MCF 10A (cell line): ENCODE results near the gene COG5. TPM values are rescaled to one million over a fixed set of nuclear protein-coding genes. Genes with fewer than 3 reads are reported as not detected.
"Not testable (repeated sequence)": the region's sequence is repeated elsewhere in the genome, so short reads cannot be mapped to it uniquely, and the experiment has no call there.

Experiments
- BruUV-seq: library from RNA; stranded (reverse); fragments of 400-500 nt; replicated peaks from 2 replicates; lab custom pipeline; 2021; lab: Mats Ljungman, UMichigan
- CTCF ChIA-PET: fragments of 300-600 bp; sonication (Branson Sonifier 250); formaldehyde crosslinking; extraction: SDS; loops from one replicate; lab custom pipeline; 2021; ENCODE audit warnings: antibody characterized with exemption, inconsistent platforms; lab: Yijun Ruan, JAX
- POLR2A ChIA-PET: fragments of 300-600, 350-650 bp; sonication (Branson Sonifier 250); formaldehyde crosslinking; extraction: SDS; loops from one replicate; lab custom pipeline; 2020; ENCODE audit warnings: antibody characterized with exemption, inconsistent platforms; lab: Yijun Ruan, JAX
- DNase-seq: peaks from one replicate; pipeline ENCODE4 v3.0.0-alpha.2; 2018; ENCODE audit not compliant: unreplicated experiment
- H3K27ac Mint-ChIP-seq: one replicate; pipeline ENCODE4 v1.8.0; 2022; ENCODE audit warnings: mild to moderate bottlenecking, low read depth, mixed read lengths; ENCODE audit not compliant: unreplicated experiment
- H3K27me3 Mint-ChIP-seq: one replicate; pipeline ENCODE4 v1.8.0; 2022; ENCODE audit warnings: mixed read lengths; ENCODE audit not compliant: insufficient read depth, unreplicated experiment
- H3K36me3 Mint-ChIP-seq: one replicate; pipeline ENCODE4 v1.8.0; 2022; ENCODE audit warnings: mild to moderate bottlenecking, moderate library complexity, mixed read lengths; ENCODE audit not compliant: insufficient read depth, unreplicated experiment
- H3K4me1 Mint-ChIP-seq: one replicate; pipeline ENCODE4 v1.8.0; 2022; ENCODE audit warnings: mixed read lengths; ENCODE audit not compliant: insufficient read depth, unreplicated experiment
- H3K4me3 Mint-ChIP-seq: one replicate; pipeline ENCODE4 v1.8.0; 2022; ENCODE audit warnings: mild to moderate bottlenecking, moderate library complexity, mixed read lengths; ENCODE audit not compliant: unreplicated experiment
- H3K9me3 Mint-ChIP-seq: one replicate; pipeline ENCODE4 v1.8.0; 2022; ENCODE audit warnings: mixed read lengths; ENCODE audit not compliant: unreplicated experiment
- intact Hi-C: fragments of 100-400 bp; cut with micrococcal nuclease; formaldehyde crosslinking; loops from 2 replicates; pipeline ENCODE4 v1.14.1; 2022
- total RNA-seq: library from RNA; stranded (reverse); gene quantifications from 2 replicates; pipeline ENCODE4 v1.2.3, GENCODE V29; 2022
- TF ChIP-seq, protein P1 (sequence below): fragments of 200-600 bp; IDR thresholded peaks from one replicate; pipeline ENCODE4 v1.8.0; 2022; ENCODE audit warnings: antibody characterized with exemption, mild to moderate bottlenecking; ENCODE audit not compliant: unreplicated experiment

COG5 gene
- total RNA-seq, 1 experiment from 2014 or later = 40.3 TPM

DNA sequence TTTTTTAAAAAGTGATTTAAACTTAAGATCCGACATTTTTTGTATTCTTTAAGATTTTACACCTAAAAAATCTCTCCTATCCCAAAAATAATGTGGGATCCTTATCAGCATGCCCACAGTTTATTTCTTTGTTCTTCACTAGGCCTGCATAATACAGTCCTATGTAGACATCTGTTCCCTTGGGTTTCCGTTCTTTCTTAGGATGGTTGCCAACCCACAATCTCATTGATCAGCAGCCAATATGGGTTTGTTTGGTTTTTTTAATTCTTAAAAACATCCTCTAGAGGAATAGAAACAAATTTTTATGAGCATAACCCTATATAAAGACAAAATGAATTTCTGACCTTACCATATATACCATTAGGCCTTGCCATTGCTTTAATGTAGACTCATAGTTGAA lies 403.3 kb downstream of the COG5 start:
- intact Hi-C loops = loop anchor here (10.0 kb wide), 1 partner anchor 1096 kb away; no protein-coding TSS in a partner anchor
- ChIA-PET CTCF (interaction anchor here (0.5 kb wide), 1 partner anchor 239 kb away, joined by 3 read pairs; no protein-coding TSS in a partner anchor), POLR2A (no interaction called here)
- DNase-seq = no peak
- H3K4me3 Mint-ChIP-seq = no peak overlapping the region
- H3K9me3 Mint-ChIP-seq = no peaks in the 10 kb centered on the region
- no TSS peak for BruUV-seq
- TF ChIP-seq, protein P1, sequence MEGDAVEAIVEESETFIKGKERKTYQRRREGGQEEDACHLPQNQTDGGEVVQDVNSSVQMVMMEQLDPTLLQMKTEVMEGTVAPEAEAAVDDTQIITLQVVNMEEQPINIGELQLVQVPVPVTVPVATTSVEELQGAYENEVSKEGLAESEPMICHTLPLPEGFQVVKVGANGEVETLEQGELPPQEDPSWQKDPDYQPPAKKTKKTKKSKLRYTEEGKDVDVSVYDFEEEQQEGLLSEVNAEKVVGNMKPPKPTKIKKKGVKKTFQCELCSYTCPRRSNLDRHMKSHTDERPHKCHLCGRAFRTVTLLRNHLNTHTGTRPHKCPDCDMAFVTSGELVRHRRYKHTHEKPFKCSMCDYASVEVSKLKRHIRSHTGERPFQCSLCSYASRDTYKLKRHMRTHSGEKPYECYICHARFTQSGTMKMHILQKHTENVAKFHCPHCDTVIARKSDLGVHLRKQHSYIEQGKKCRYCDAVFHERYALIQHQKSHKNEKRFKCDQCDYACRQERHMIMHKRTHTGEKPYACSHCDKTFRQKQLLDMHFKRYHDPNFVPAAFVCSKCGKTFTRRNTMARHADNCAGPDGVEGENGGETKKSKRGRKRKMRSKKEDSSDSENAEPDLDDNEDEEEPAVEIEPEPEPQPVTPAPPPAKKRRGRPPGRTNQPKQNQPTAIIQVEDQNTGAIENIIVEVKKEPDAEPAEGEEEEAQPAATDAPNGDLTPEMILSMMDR = no peak
- no peaks in the 10 kb centered on the region for H3K4me1 Mint-ChIP-seq
- H3K27me3 Mint-ChIP-seq = no peaks in the 10 kb centered on the region
- no peak overlapping the region for H3K27ac Mint-ChIP-seq
- no peaks in the 10 kb centered on the region for H3K36me3 Mint-ChIP-seq

DNA sequence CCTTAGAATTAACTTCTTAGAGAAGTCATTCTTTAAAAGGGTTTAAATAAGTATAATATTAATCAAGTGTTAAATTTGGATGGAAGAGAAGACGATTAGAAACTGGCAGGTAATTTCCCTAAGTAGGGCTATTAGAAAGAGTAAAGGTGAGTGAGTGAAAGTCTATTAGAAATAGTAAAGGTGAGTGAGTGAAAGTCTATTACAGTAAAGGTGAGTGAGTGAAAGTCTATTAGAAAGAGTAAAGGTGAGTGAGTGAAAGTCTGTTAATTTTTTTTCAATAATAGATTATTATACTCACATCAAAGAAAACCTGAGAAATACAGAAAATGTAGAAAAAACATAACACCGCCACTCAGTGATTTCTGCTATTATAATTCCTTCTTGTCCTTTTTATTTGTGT lies 405.7 kb downstream of the COG5 start:
- intact Hi-C loops = loop anchor here (10.0 kb wide), 1 partner anchor 983 kb away; no protein-coding TSS in a partner anchor
- H3K4me3 Mint-ChIP-seq = no peak overlapping the region
- H3K9me3 Mint-ChIP-seq = no peaks in the 10 kb centered on the region
- CTCF ChIA-PET = interaction anchor here (2.3 kb wide), 1 partner anchor 10 kb away, joined by 11 read pairs; no protein-coding TSS in a partner anchor
- H3K36me3 Mint-ChIP-seq = no peaks in the 10 kb centered on the region
- no peak for DNase-seq
- POLR2A ChIA-PET = interaction anchor here (2.4 kb wide), 1 partner anchor 10 kb away, joined by 12 read pairs; the partner anchor contains the start of gene HBP1
- no peaks in the 10 kb centered on the region for H3K27me3 Mint-ChIP-seq
- H3K27ac Mint-ChIP-seq = no peak overlapping the region
- BruUV-seq = no TSS peak
- TF ChIP-seq, protein P1 = no peak
- H3K4me1 Mint-ChIP-seq = no peaks in the 10 kb centered on the region

- intact Hi-C loops = loop anchor here (10.0 kb wide), 1 partner anchor 982 kb away; no protein-coding TSS in a partner anchor
- BruUV-seq = no TSS peak
- TF ChIP-seq, protein P1 = no peak
- DNase-seq = peak; percentile 9
- Mint-ChIP-seq H3K4me3 (no peak overlapping the region), H3K4me1 (peaks cover 3% of the 10 kb centered on the region), H3K9me3 (no peaks in the 10 kb centered on the region), H3K36me3 (no peaks in the 10 kb centered on the region), H3K27ac (no peak overlapping the region), H3K27me3 (no peaks in the 10 kb centered on the region)
- ChIA-PET CTCF (interaction anchor here (0.6 to 2.3 kb wide), 4 partner anchors 9 to 366 kb away, joined by 3 to 11 read pairs (median 4); no protein-coding TSS in a partner anchor), POLR2A (interaction anchor here (0.6 to 2.4 kb wide), 3 partner anchors 9 to 926 kb away, joined by 3 to 12 read pairs (median 4); partner anchors contain the start of gene HBP1)
Observed at GRCh38 chr7:107157091-107157490, 406.6 kb downstream of the COG5 start.

- BruUV-seq, H3K27ac Mint-ChIP-seq, H3K4me1 Mint-ChIP-seq, H3K27me3 Mint-ChIP-seq, H3K9me3 Mint-ChIP-seq, H3K4me3 Mint-ChIP-seq, H3K36me3 Mint-ChIP-seq, DNase-seq: not testable (repeated sequence)
- intact Hi-C loops = loop anchor here (10.0 kb wide), 1 partner anchor 981 kb away; no protein-coding TSS in a partner anchor
- CTCF ChIA-PET = interaction anchor here (2.3 kb wide), 1 partner anchor 8 kb away, joined by 11 read pairs; no protein-coding TSS in a partner anchor
- POLR2A ChIA-PET = interaction anchor here (2.4 kb wide), 1 partner anchor 12 kb away, joined by 12 read pairs; the partner anchor contains the start of gene HBP1
Observed at GRCh38 chr7:107155726-107156125, 408.0 kb downstream of the COG5 start.
